ENCODE results near the gene PURA.
A peak's percentile ranks its signal among the peaks of the same experiment; 100 is the strongest.

PURA gene

DNA sequence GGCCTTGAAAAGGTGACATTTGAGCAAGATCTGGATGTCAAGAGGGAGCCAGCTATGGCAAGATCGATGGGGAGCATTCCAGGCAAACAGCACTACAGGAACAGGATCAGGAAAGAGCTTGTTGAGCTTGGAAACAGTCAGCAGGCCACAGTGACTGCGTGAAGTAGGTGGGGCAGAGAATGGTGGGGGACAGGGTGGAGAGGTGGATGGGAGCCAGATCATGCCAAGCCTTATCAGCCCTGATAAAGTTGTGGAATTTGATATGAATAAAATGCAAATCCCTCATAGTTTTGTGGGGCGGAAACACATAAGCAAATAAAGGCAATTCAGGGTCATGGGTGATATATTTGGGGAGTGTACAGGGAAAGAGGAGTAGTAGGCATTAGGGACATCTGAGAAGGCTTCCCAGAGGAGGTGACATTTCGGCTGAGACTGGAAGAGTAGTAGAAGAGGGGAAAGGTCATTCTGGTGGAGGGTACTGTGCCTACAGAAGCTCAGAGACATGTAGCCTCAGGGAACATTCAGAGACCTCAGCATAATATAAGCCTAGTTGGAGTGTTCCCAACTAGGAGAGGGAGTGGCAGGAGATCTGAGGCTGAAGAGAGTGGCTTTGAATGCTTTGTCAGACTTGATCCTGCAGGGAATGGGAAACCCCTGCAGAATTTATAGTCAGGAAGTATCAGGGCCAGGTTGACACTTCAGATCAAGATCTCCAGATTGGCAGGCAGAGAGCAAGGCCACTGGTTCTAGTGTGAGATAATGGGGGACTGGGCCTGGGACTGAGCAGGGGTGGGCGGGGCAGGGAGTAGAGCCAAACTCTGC is 51.4 kb downstream of the PURA start:
- no peak for DNase-seq

DNA sequence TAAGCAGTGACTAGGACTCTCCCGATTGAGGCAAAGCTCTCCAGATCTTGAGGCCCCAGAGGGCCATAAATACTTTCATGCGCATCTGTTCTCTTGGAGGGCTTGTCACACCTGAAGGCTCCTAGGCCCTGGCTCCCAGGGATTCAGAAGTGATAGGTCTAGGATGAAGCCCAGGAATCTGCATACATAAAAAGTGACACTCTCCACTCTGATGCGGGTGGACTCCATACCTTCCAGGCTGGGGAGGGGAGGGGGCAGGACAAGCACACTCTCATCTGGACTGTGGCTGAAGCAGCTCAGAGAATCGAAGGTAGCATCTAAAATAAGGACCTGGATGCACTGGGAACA is 52.0 kb downstream of the PURA start:
- DNase-seq, result no peak

DNA sequence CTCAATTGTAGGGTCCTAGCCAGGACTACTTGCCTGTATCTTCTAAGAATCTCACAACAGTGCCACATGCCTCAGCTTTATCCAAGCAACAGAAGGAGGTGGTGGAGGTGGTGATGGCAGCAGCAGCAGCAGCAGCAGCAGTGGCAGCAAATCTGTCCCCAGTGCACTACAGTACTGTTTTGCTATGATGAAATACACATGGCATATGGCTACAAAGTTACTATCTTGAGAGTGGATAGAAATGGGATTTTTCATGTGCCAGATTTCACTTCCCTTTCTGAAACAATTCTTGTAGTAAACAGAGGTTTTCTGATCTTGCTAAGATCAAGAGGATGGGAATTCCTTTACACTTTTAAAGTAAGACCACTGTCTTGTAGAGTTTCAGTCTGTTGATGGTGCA is 53.0 kb downstream of the PURA start:
- DNase-seq, result no peak

DNA sequence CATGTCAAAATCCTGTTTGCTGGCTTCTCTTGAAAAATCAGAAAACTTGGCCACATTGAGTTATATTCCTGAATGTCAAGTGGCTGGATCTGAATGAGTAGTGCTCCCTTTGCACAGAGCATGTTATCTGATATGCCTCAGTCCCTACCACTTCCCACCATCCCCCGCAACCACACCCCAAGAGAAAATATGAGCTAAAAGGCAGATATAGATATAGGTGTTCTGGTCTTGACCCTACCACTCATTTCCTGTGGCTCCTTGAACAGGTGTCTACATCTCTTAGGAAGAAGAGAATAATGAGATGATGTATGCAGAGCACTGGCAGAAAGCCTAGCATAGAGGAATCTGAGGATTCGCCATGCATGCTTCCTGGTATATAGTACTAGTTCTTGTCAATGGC is 54.5 kb downstream of the PURA start:
- no peak for DNase-seq

DNA sequence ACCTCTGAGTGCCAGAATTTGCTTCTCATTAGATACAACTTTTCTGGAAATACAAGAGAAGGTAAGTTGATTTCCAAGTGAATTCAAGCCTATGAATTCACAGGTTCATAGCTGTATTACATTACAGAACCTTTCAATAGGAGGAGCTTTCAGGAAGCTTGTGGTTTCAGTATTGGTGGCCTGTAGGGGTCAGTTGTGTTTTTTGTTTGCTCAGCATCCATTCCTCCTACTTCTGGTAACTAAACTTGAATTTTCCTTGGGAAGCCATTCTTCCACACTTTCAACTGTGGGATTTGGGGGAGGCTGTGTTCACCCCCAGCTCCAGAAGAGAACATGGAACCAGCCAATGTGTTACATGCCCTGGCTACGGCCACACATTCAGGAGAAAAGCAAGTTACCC is 55.5 kb downstream of the PURA start:
- no peak for DNase-seq

DNA sequence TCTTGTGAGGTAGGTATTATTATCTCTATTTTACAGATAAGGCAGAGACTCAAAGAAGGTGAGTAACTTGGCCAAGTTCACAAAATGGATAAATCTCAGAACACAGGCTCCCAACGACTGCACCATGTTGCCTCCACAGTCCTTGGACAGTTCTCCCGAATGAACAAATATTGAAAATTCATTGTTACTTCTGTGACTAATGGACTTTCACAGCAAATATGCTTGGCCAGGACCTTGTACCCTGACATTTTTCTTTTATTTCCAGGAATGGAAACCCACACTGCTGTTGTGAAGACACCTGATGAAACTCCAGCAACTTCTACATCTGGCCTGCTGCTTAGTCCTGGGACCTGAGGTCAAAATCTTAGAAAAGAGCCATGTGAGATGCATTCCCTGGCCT is 58.6 kb downstream of the PURA start:
- DNase-seq, result no peak

DNA sequence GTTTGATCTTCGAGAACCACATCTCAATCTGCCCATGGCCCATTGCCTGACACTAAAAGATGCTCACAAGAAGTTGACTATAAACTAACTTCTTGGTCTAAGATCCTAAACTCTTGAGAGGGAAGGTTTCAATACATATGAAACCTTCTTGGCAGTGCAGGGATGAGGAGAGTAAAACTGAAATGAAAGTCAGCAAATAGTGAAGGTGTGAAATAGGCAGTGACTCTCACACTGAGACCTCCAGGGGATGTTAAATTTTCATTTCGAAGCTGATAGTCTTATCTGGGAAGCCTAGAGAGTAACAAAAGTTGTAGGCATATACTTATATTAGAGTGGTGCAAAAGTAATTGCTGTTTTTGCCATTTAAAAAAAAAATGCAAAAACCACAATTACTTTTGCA is 60.1 kb downstream of the PURA start:
- DNase-seq, result no peak

DNA sequence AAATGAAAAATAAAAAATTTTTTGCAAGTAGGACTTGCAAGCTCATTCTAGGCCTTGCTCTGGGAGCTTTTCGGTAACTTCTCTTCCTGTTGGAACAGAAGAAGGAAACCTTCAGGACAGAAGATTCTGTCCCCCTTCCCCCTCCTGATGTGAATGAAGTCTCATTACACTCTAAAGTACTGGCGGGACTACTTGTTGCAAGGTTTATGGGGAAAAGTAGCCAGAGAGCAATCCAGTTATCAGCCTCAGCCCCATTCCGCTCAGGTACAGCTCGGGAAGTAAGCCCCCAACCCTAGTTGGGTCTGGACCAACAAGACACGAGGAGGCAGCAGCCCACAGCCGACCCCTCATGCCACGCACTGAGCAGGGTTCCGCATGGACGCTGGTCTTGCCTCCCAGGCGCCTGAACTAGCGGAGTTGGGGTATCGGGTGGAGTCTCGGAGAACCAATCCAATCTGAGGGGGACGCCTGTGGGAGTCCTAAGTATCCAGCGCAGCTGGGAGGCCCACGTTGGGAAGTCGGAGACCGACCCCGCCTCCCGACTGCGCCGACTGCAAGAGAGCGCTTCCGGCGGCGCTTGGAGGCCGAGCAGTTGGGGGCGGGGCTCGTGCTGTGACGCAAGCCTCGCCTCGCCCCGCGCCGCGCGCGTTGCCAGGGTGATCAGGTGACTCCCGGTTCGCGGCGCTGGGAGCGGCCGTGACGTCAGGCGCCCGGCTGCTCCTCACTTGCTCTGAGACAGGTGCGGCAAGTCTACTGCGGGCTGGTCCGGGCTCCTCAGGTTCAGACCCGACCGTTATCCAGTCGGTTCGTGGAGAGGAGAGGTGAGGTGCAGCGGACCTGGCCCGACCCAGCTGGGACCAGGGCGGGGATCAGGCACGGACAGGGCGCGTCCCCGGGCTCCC is 60.8 kb downstream of the PURA start, which contains the start of gene CYSTM1:
CYSTM1 (plus strand) TSS at position 724 of the 902 bp plus-strand sequence. CDS start 19,278 bp downstream, outside the sequence.
- DNase-seq, result peak; percentile 88

Measured in EL (cell line).